Dermis microvascular lymphatic vessel endothelial cell (primary cell): ENCODE results near the gene PTGER4. TPM values are rescaled to one million over a fixed set of nuclear protein-coding genes. Genes with fewer than 3 reads are reported as not detected.

ENCODE experiments used
- total RNA-seq: library from RNA; depleted of rRNA; stranded (reverse); fragments of >200 nt; gene quantifications from 2 replicates; pipeline ENCODE4 v1.2.1, GENCODE V29; 2014

Gene PTGER4
- total RNA-seq, 1 donor from 2014 or later, result 5.9 TPM

Other genes starting within 250 kb of the PTGER4 start
- 12.9 and 13.5 TPM in 2 replicates for gene TTC33, start 76.0 kb downstream of the PTGER4 start, total RNA-seq
- 69.2 and 78.3 TPM in 2 replicates for gene PRKAA1, start 118.5 kb downstream of the PTGER4 start, total RNA-seq
- gene RPL37, start 155.3 kb downstream of the PTGER4 start, total RNA-seq, result 1,577 and 2,023 TPM in 2 replicates
- gene CARD6, start 161.5 kb downstream of the PTGER4 start, total RNA-seq, result 34.0 and 38.9 TPM in 2 replicates
- gene C7, start 229.6 kb downstream of the PTGER4 start, total RNA-seq, result under 0.01 and 0.51 TPM in 2 replicates